Activated T-helper 17 cell treated with anti-CD3 and anti-CD28 coated beads, Interleukin-2, amount 50 U/mL, for 72 hours (primary cell): ENCODE data around the gene PILRB. TPM values are rescaled to one million over a fixed set of nuclear protein-coding genes. Genes with fewer than 3 reads are reported as not detected.
"Not testable (repeated sequence)": the region's sequence is repeated elsewhere in the genome, so short reads cannot be mapped to it uniquely, and the experiment has no call there.

ENCODE experiments used
- ATAC-seq: fragments of 150-1000 bp; cut with Tn5 transposase; replicated peaks from 2 replicates; pipeline ENCODE4 v1.10.0; 2021; ENCODE audit warnings: mild to moderate bottlenecking, moderate library complexity
- H3K27ac Mint-ChIP-seq: one replicate; pipeline ENCODE4 v1.8.0; 2022; ENCODE audit warnings: mixed read lengths
- H3K27me3 Mint-ChIP-seq: one replicate; pipeline ENCODE4 v1.8.0; 2022; ENCODE audit warnings: mixed read lengths
- H3K36me3 Mint-ChIP-seq: one replicate; pipeline ENCODE4 v1.8.0; 2022; ENCODE audit warnings: low read depth, mild to moderate bottlenecking, mixed read lengths
- H3K4me1 Mint-ChIP-seq: one replicate; pipeline ENCODE4 v1.8.0; 2022; ENCODE audit warnings: mixed read lengths
- H3K4me3 Mint-ChIP-seq: one replicate; pipeline ENCODE4 v1.8.0; 2022; ENCODE audit warnings: mild to moderate bottlenecking, mixed read lengths
- H3K9me3 Mint-ChIP-seq: one replicate; pipeline ENCODE4 v1.8.0; 2022; ENCODE audit warnings: mixed read lengths
- total RNA-seq, 2 donors: library from RNA; stranded (reverse); gene quantifications; one replicate each; pipeline ENCODE4 v1.2.3, GENCODE V29; 2022

The PILRB gene
- total RNA-seq, 2 donors from 2014 or later: 36.5 to 63.4 TPM

GRCh38 chr7:100348805-100349204 is 9.1 kb upstream of the PILRB start:
- no peak for ATAC-seq
- Mint-ChIP-seq H3K36me3 (peaks cover 90% of the 10 kb centered on the region), H3K4me3 (no peak overlapping the region), H3K27me3 (no peaks in the 10 kb centered on the region), H3K9me3 (no peaks in the 10 kb centered on the region), H3K4me1 (peaks cover 8% of the 10 kb centered on the region), H3K27ac (no peak overlapping the region)

DNA sequence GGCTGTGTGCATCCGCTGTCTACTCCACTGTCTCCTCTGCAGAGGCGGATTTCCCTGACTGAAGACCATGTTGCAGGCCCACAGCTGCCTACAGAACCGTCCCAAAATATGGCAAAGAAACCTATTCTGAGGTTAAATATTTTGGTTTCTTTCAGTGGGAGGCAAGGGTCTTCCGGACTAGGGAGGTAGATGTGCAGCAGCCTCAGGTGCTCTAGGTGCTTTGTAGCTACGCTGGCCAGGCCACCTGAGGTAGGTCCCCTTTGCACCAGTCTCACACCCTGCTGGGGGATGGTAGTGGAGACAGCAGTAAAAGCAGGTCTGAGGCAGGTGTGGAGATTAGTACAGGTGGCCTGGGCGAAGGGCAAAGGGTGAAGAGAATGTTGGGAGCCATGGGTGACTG is 8.2 kb upstream of the PILRB start:
- Mint-ChIP-seq H3K4me3 (no peak overlapping the region), H3K4me1 (peaks cover 5% of the 10 kb centered on the region), H3K9me3 (no peaks in the 10 kb centered on the region), H3K27me3 (no peaks in the 10 kb centered on the region), H3K27ac (no peak overlapping the region), H3K36me3 (peaks cover 89% of the 10 kb centered on the region)
- no peak for ATAC-seq

DNA sequence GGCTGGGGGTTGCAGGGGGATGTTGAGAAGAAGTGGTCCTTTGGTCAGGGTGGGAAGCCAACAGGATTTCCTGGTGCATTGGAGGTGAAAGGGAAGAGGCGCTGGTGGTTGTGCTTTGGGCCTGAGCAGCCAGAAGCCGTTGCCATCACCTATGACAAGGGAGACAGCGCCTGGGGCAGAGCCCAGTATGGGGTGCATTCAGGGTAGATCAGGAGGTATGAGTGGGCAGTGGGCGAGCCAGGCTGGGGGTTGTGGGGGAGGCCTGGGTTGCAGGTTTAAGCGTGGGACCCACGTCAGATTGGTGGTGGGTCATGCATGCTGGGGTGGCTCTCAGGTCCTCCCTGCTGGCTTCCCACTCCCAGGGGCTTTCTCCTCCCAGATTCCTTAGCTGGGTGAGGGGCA is 6.3 kb upstream of the PILRB start:
- Mint-ChIP-seq H3K9me3 (no peaks in the 10 kb centered on the region), H3K4me3 (no peak overlapping the region), H3K4me1 (no peaks in the 10 kb centered on the region), H3K36me3 (peaks cover 86% of the 10 kb centered on the region), H3K27ac (peak overlapping the region; percentile 72), H3K27me3 (no peaks in the 10 kb centered on the region)
- no peak for ATAC-seq

DNA sequence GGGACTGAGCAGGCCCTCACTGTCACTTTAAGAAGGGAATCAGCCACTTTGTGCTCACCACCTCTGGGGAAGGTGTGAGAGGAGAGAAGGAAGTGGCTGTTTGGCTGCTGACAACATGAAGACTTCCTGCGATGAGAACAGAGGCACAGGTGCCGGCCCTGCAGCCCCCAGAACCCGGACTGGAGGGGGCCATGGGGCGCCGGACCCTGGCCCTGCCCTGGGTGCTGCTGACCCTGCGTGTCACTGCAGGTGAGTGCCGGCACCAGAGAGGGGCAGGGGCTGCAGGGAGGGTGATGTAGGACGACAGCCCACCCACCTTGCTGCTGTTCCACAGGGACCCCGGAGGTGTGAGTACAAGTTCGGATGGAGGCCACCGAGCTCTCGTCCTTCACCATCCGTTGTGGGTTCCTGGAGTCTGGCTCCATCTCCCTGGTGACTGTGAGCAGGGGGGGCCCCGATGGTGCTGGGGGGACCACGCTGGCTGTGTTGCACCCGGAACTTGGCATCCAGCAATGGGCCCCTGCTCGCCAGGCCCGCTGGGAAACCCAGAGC is 5.6 kb upstream of the PILRB start:
- peaks cover 83% of the 10 kb centered on the region for H3K36me3 Mint-ChIP-seq
- peak; percentile 51 for ATAC-seq
- H3K4me3 Mint-ChIP-seq, H3K4me1 Mint-ChIP-seq, H3K27ac Mint-ChIP-seq, H3K9me3 Mint-ChIP-seq, H3K27me3 Mint-ChIP-seq: not testable (repeated sequence)

GRCh38 chr7:100352984-100353684 is 4.8 kb upstream of the PILRB start:
- Mint-ChIP-seq H3K9me3 (no peaks in the 10 kb centered on the region), H3K4me3 (no peak overlapping the region), H3K27ac (peak overlapping the region; percentile 61), H3K27me3 (no peaks in the 10 kb centered on the region), H3K4me1 (no peaks in the 10 kb centered on the region), H3K36me3 (peaks cover 83% of the 10 kb centered on the region)
- ATAC-seq: peak; percentile 4

DNA sequence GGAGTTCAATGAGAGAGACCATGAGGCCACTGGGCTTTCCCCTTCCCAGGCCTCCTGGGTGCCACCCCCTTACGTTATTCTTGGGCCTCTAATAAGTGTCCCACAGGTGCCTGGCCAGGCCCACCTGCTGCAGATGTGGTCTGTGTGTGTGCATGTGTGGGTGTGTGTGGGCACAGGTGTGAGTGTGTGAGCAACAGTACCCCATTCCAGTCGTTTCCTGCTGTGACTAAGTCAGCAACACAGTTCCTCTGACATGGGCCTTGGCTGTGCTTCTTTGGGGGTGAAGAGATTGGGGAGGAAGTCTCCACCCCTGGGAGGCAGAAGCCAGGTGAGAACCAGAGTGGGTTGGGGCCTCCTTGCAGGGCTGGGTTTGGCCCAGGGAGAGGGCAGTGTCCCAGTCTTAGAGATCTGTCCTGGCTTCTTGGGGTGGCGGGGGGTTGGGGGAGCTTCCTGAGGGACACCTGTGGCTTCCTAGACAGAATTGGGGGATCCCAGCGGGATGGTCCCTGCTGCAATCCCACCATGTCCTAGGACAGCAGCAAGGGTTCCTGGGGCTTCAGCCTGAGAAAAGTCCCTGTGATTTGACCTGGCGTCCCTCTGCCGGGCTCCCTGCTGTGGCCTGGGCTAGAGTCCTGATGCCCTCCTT is 4.1 kb upstream of the PILRB start:
- peaks cover 80% of the 10 kb centered on the region for H3K36me3 Mint-ChIP-seq
- no peaks in the 10 kb centered on the region for H3K27me3 Mint-ChIP-seq
- H3K4me3 Mint-ChIP-seq: no peak overlapping the region
- no peaks in the 10 kb centered on the region for H3K4me1 Mint-ChIP-seq
- H3K27ac Mint-ChIP-seq: peak overlapping the region; percentile 61
- no peaks in the 10 kb centered on the region for H3K9me3 Mint-ChIP-seq
- ATAC-seq: peak; percentile 54

- Mint-ChIP-seq H3K36me3 (peaks cover 80% of the 10 kb centered on the region), H3K27ac (no peak overlapping the region)
Observed at GRCh38 chr7:100356416-100357068, 1.4 kb upstream of the PILRB start.

GRCh38 chr7:100357131-100357561 is 771 bp upstream of the PILRB start:
- Mint-ChIP-seq H3K36me3 (peaks cover 83% of the 10 kb centered on the region), H3K27ac (no peak overlapping the region), H3K4me1 (peaks cover 4% of the 10 kb centered on the region), H3K9me3 (no peaks in the 10 kb centered on the region), H3K27me3 (no peaks in the 10 kb centered on the region), H3K4me3 (no peak overlapping the region)
- no peak for ATAC-seq

More at GRCh38 chr7:100356416-100357068, 1.4 kb upstream of the PILRB start:
- no peak for ATAC-seq
- Mint-ChIP-seq H3K4me3 (no peak overlapping the region), H3K4me1 (peaks cover 4% of the 10 kb centered on the region), H3K27me3 (no peaks in the 10 kb centered on the region), H3K9me3 (no peaks in the 10 kb centered on the region)

- no peak overlapping the region for H3K4me3 Mint-ChIP-seq
Observed at GRCh38 chr7:100358857-100359212, 918 bp downstream of the PILRB start.

GRCh38 chr7:100360135-100360854 is 2.4 kb downstream of the PILRB start:
- no peaks in the 10 kb centered on the region for H3K9me3 Mint-ChIP-seq
- H3K27ac Mint-ChIP-seq: no peak overlapping the region
- peaks cover 14% of the 10 kb centered on the region for H3K4me1 Mint-ChIP-seq
- H3K27me3 Mint-ChIP-seq: no peaks in the 10 kb centered on the region
- H3K4me3 Mint-ChIP-seq: no peak overlapping the region
- H3K36me3 Mint-ChIP-seq: peaks cover 82% of the 10 kb centered on the region
- no peak for ATAC-seq

More at GRCh38 chr7:100358857-100359212, 918 bp downstream of the PILRB start:
- no peaks in the 10 kb centered on the region for H3K27me3 Mint-ChIP-seq
- H3K4me1 Mint-ChIP-seq: peaks cover 4% of the 10 kb centered on the region
- peaks cover 86% of the 10 kb centered on the region for H3K36me3 Mint-ChIP-seq
- no peaks in the 10 kb centered on the region for H3K9me3 Mint-ChIP-seq
- no peak overlapping the region for H3K27ac Mint-ChIP-seq
- ATAC-seq: no peak

DNA sequence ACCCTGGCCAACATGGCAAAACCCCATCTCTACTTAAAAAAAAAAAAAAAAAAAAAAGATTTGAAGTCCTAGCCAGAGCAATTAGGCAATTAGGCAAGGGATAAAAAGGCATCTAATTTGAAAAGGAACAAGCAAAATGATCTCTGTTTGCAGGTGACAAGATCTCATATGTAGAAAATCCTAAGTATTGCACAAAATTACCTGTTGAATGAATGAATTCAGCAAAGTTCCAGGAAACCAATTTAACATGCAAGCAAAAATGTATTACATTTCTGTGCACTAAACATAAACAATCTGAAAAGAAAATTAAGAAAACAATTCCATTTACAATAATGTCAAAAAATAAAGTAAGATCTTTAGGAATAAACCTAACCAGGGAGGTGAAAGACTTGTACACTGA is 5.2 kb downstream of the PILRB start:
- ATAC-seq: no peak
- Mint-ChIP-seq H3K9me3 (no peaks in the 10 kb centered on the region), H3K27ac (no peak overlapping the region), H3K36me3 (peaks cover 83% of the 10 kb centered on the region), H3K27me3 (no peaks in the 10 kb centered on the region), H3K4me1 (peaks cover 28% of the 10 kb centered on the region), H3K4me3 (no peak overlapping the region)

DNA sequence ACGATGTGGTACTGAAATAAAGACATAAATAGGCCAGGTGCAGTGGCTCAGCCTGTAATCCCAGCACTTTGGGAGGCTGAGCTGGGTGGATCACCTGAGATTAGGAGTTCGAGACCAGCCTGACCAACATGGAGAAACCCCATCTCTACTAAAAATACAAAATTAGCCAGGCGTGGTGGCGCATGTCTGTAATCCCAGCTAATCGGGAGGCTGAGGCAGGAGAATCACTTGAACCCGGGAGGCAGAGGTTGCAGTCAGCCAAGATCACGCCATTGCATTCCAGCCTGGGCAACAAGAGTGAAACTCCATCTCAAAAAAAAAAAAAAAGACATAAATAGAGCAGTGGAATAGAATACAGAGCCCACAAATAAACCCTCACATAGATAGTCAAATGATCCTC is 5.9 kb downstream of the PILRB start:
- Mint-ChIP-seq H3K36me3 (peaks cover 78% of the 10 kb centered on the region), H3K4me1 (peaks cover 28% of the 10 kb centered on the region)
- not testable (repeated sequence) for H3K9me3 Mint-ChIP-seq, H3K27ac Mint-ChIP-seq, ATAC-seq, H3K27me3 Mint-ChIP-seq, H3K4me3 Mint-ChIP-seq

- peaks cover 71% of the 10 kb centered on the region for H3K36me3 Mint-ChIP-seq
- H3K27me3 Mint-ChIP-seq: no peaks in the 10 kb centered on the region
- H3K4me3 Mint-ChIP-seq: no peak overlapping the region
- no peak overlapping the region for H3K27ac Mint-ChIP-seq
- H3K9me3 Mint-ChIP-seq: no peaks in the 10 kb centered on the region
- ATAC-seq: no peak
- peaks cover 28% of the 10 kb centered on the region for H3K4me1 Mint-ChIP-seq
Observed at GRCh38 chr7:100364480-100364879, 6.6 kb downstream of the PILRB start.

DNA sequence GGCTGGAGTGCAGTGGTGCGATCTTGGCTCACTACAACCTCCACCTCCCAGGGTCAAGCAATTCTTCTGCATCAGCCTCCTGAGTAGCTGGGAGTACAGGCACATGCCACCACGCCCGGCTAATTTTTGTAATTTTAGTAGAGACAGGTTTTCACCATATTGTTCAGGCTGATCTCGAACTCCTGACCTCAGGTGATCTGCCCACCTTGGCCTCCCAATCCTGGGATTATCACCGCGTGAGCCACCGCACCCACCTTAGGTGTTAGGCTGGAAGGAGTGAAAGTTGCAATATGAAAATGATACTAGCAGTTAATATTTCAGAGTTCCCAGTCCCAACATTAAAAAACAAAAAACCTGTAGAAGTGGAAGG is 8.1 kb downstream of the PILRB start:
- H3K27me3 Mint-ChIP-seq, ATAC-seq, H3K9me3 Mint-ChIP-seq: not testable (repeated sequence)
- Mint-ChIP-seq H3K4me1 (peaks cover 24% of the 10 kb centered on the region), H3K36me3 (peaks cover 56% of the 10 kb centered on the region), H3K27ac (peak overlapping the region; percentile 78), H3K4me3 (peak overlapping the region; percentile 57)
